K562 (cell line): ENCODE measurements around the gene TMEM184A. TPM values are rescaled to one million over a fixed set of nuclear protein-coding genes. Genes with fewer than 3 reads are reported as not detected.

Source experiments
- ATAC-seq: fragments of 200-7000 bp; cut with Tn5 transposase; 3 replicates; pipeline ENCODE4 v1.9.1; 2020; ENCODE audit warnings: moderate library complexity
- BruUV-seq: library from RNA; stranded (reverse); fragments of 400-500 nt; replicated peaks from 2 replicates; lab custom pipeline; 2021; lab: Mats Ljungman, UMichigan
- CTCF ChIA-PET: fragments of 300-600 bp; formaldehyde crosslinking; extraction: SDS; loops from one replicate; lab custom pipeline; 2021; ENCODE audit warnings: low intra/inter-chr PET ratio; lab: Yijun Ruan, JAX
- POLR2A ChIA-PET: fragments of 300-600, 350-650 bp; sonication (Branson Sonifier 250); formaldehyde crosslinking; extraction: SDS; loops from one replicate; lab custom pipeline; 2021; ENCODE audit warnings: antibody characterized with exemption, inconsistent platforms; lab: Yijun Ruan, JAX
- DNase-seq, 4 experiments: peaks; one replicate each; pipeline versions ENCODE4 v3.0.0 to v3.0.0-alpha.2; 2011 to 2018; ENCODE audit warnings: low spot score in 3 of 4, mixed read lengths in 3 of 4; ENCODE audit errors: extremely low read depth in 1 of 4
- FAIRE-seq: peaks from 2 replicates; lab custom pipeline; 2011; peaks lifted over from hg19 to GRCh38; lab: Jason Lieb, UNC
- H2AFZ ChIP-seq: 2 replicates; pipeline ENCODE4 v1.6.0; 2011; ENCODE audit warnings: low read depth, low read length, control low read depth, inconsistent platforms
- H3K27ac ChIP-seq: fragments of 200-600 bp; 3 replicates; pipeline ENCODE4 v1.8.0; 2011; ENCODE audit warnings: low read depth, mild to moderate bottlenecking, control low read depth, inconsistent platforms, low read length, moderate library complexity, mixed read lengths; ENCODE audit errors: extremely low read depth
- H3K27me3 ChIP-seq, 2 experiments: fragments of 300-600 bp in 1 of 2; 2 replicates in 1 of 2; 3 replicates in 1 of 2; pipeline versions ENCODE4 v1.6.0 to v1.8.0; 2011; ENCODE audit warnings: inconsistent platforms in 2 of 2, low read length in 2 of 2, mild to moderate bottlenecking in 1 of 2, mixed read lengths in 1 of 2, moderate library complexity in 1 of 2; ENCODE audit not compliant: control insufficient read depth in 2 of 2, insufficient read depth in 2 of 2
- H3K36me3 ChIP-seq: fragments of 300-600 bp; 3 replicates; pipeline ENCODE4 v1.8.0; 2011; ENCODE audit warnings: mild to moderate bottlenecking, low read length, inconsistent platforms; ENCODE audit not compliant: control insufficient read depth, insufficient read depth
- H3K4me1 ChIP-seq, 2 experiments: fragments of 200-600 bp in 1 of 2; replicated peaks in 1 of 2; 2 replicates in 1 of 2; 3 replicates in 1 of 2; pipeline versions ENCODE4 v1.5.1 to v1.8.0; 2011; ENCODE audit warnings: inconsistent platforms in 2 of 2, low read length in 2 of 2, mild to moderate bottlenecking in 1 of 2, mixed read lengths in 1 of 2, moderate library complexity in 1 of 2; ENCODE audit not compliant: control insufficient read depth in 2 of 2, insufficient read depth in 2 of 2
- H3K4me2 ChIP-seq: 2 replicates; pipeline ENCODE4 v1.6.1; 2011; ENCODE audit warnings: low read length, control low read depth, inconsistent platforms, mixed read lengths; ENCODE audit not compliant: insufficient read depth
- H3K4me3 ChIP-seq: fragments of 200-600 bp; sonication (generic), shearing (Covaris generic); 2 replicates; pipeline ENCODE4 v1.5.1; 2016; ENCODE audit warnings: control low read depth, inconsistent platforms
- H3K79me2 ChIP-seq: fragments of 200-600 bp; 3 replicates; pipeline ENCODE4 v1.8.0; 2011; ENCODE audit warnings: low read length, inconsistent platforms; ENCODE audit not compliant: control insufficient read depth, insufficient read depth
- H3K9ac ChIP-seq, 2 experiments: 2 replicates each; pipeline versions ENCODE4 v1.6.0 to v1.6.1; 2011; ENCODE audit warnings: low read depth in 2 of 2, low read length in 2 of 2, control low read depth in 1 of 2, inconsistent platforms in 1 of 2, mild to moderate bottlenecking in 1 of 2, mixed read lengths in 1 of 2; ENCODE audit not compliant: insufficient read depth in 1 of 2
- H3K9me1 ChIP-seq: one replicate; pipeline ENCODE4 v1.6.0; 2011; ENCODE audit warnings: inconsistent platforms, mild to moderate bottlenecking, low read length, moderate library complexity; ENCODE audit not compliant: control insufficient read depth, insufficient read depth
- H3K9me3 ChIP-seq: replicated peaks from 2 replicates; pipeline ENCODE4 v1.5.1; 2011; ENCODE audit warnings: low read depth, low read length, inconsistent platforms; ENCODE audit not compliant: control insufficient read depth, insufficient read depth
- H4K20me1 ChIP-seq: replicated peaks from 2 replicates; pipeline ENCODE4 v1.6.1; 2011; ENCODE audit warnings: low read length, inconsistent platforms, mixed read lengths; ENCODE audit not compliant: control insufficient read depth, insufficient read depth
- NFIC ChIP-seq: fragments of 450-650 bp; IDR thresholded peaks from 2 replicates; pipeline ENCODE4 v1.6.1; 2017; ENCODE audit warnings: mild to moderate bottlenecking, inconsistent platforms
- NFIX ChIP-seq: fragments of 250-450 bp; sonication (Bioruptor Pico); IDR thresholded peaks from 2 replicates; pipeline ENCODE4 v1.4.0; 2020; ENCODE audit warnings: low read depth, mild to moderate bottlenecking, moderate library complexity
- NR1H2 ChIP-seq: sonication (generic); formaldehyde crosslinking; IDR thresholded peaks from 2 replicates; pipeline ENCODE4 v1.4.0; 2020; ENCODE audit warnings: mild to moderate bottlenecking, missing genetic modification reagents
- RB1 ChIP-seq: fragments of 450-650 bp; IDR thresholded peaks from 2 replicates; pipeline ENCODE4 v1.6.1; 2017; ENCODE audit warnings: low read depth, mild to moderate bottlenecking
- ZNF24 ChIP-seq: fragments of 450-650 bp; IDR thresholded peaks from 2 replicates; pipeline ENCODE4 v1.6.1; 2016
- WGBS: fragments of 100-300 bp; shearing (Covaris generic); methylation state at CpG from one replicate; pipeline ENCODE4 v1.1.6; 2016; ENCODE audit warnings: low coverage, mixed read lengths; ENCODE audit not compliant: insufficient coverage; ENCODE audit errors: missing lambda C conversion rate; 5-methylcytosine and 5-hydroxymethylcytosine counted together
- in situ Hi-C: fragments of 300-500 bp; cut with MboI; formaldehyde crosslinking; loops from 4 replicates; pipeline ENCODE4 v1.15.0; 2018; ENCODE audit warnings: inconsistent platforms, mixed read lengths
- intact Hi-C: fragments of 100-400 bp; cut with micrococcal nuclease; formaldehyde crosslinking; loops from 2 replicates; pipeline ENCODE4 v1.14.2; 2022
- polyA plus RNA-seq, 8 experiments: library from polyadenylated mRNA; depleted of rRNA in 4 of 8; stranded (reverse) in 5 of 8; unstranded in 3 of 8; fragments of >200 nt; fragmentation: Nextera tagmentation in 2 of 8; fragmentation: Illumina TruSeq in 1 of 8; extraction: Ambion mirVana in 2 of 8; extraction: Trizol in 1 of 8; gene quantifications; 2 replicates each; pipeline versions ENCODE4 v1.2.1 to v1.2.3, GENCODE V29; 2011 to 2014; ENCODE audit warnings: inconsistent platforms in 1 of 8, missing spikeins in 1 of 8
- total RNA-seq, 7 experiments: library from RNA; depleted of rRNA in 6 of 7; stranded (reverse); fragments of >200 nt in 6 of 7; fragmentation: Illumina TruSeq in 2 of 7; extraction: Trizol in 2 of 7; gene quantifications; 2 replicates each; pipeline versions ENCODE4 v1.2.1 to v1.2.3, GENCODE V29; 2011 to 2021; ENCODE audit warnings: low replicate concordance in 1 of 7

Gene TMEM184A
- total and polyA plus RNA-seq, 9 of the 15 experiments (the other 6 are each of a cell fraction or from before 2014, with no cell fraction given): 0.10 to 0.18 (median 0.11) TPM; not detected in 6

DNA sequence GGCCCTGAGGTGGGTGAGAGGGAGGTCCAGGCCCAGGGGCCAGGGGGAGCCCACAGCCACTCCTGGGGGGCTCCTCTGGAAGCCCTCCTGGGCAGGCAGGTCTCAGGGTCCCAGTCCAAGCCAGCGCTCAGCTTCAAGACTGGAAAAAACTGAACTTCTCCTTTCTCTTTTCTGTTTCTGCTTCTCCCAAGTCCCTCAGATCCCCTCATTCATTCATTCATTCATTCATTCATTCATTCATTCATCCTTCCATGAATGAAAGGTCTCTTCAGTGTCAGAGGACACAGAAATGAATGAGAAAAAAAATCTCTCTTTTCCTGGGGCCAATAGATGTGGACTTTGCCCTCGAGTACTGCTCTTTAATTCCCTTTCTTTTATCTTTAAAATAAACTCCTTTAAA lies 48.4 kb upstream of the TMEM184A start:
- WGBS: 17% methylated on average over 2 of the region's 2 CpGs
- no peaks in the 10 kb centered on the region for H3K36me3 ChIP-seq
- H3K27me3 ChIP-seq: peaks cover 57 to 87% of the 10 kb centered on the region in 2 experiments
- peaks cover 0 to 31% of the 10 kb centered on the region in 2 experiments; a peak in 2 of 5 replicates for H3K4me1 ChIP-seq
- DNase-seq (no peak), ATAC-seq (no peak), FAIRE-seq (no peak)
- TF ChIP-seq NR1H2 (CRISPR knock-in tag) (no peak), NFIX (CRISPR knock-in tag) (no peak), ZNF24 (peak; percentile 63; the same call in 1 of the 2 replicates), NFIC (no peak), RB1 (no peak)
- peaks cover 14% of the 10 kb centered on the region for H4K20me1 ChIP-seq
- H3K9me3 ChIP-seq: no peaks in the 10 kb centered on the region
- no TSS peak for BruUV-seq
- H3K4me2 ChIP-seq: no peak overlapping the region
- POLR2A ChIA-PET: interaction anchor here (0.6 kb wide), 1 partner anchor 13 kb away, joined by 4 read pairs; no protein-coding TSS in a partner anchor
- H3K9ac ChIP-seq: 0 out of 4 replicates have a peak overlapping the region, but pooled peaks of 1 of the 2 experiments have one; percentile 1
- intact Hi-C loops: no loop called here
- no peak overlapping the region for H2AFZ ChIP-seq
- in situ Hi-C loops: no loop called here
- no peak overlapping the region for H3K4me3 ChIP-seq
- peaks cover 2% of the 10 kb centered on the region for H3K9me1 ChIP-seq
- no peaks in the 10 kb centered on the region for H3K79me2 ChIP-seq
- H3K27ac ChIP-seq: no peak overlapping the region
- CTCF ChIA-PET: no interaction called here
